Stimulated activated naive CD4-positive, alpha-beta T cell (primary cell): ENCODE results near the gene PIR.

Experiments
- DNase-seq, 6 experiments: peaks; one replicate each; lab custom pipeline; 2025; lab: John Stamatoyannopoulos, UW

Gene PIR

DNA sequence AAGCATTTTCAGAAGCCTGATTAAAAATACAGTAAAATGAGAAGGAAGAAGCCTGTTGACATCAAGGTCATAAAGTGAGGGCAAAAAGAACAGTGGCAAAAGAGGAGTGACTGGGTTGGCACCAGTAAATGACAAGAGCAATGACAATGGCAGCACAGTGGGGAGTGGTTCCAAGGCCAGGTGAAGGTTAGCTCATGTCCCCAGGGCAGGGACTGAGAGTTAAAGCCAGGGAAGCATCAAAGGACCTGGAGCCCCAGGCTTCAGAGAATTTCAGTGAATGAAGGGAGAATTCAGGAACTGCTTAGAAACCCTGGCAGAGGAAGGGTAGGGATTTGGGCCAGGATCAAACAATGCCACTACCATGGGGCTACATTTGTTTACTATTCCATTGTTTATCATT lies 149.0 kb downstream of the PIR start:
- no peak for DNase-seq

DNA sequence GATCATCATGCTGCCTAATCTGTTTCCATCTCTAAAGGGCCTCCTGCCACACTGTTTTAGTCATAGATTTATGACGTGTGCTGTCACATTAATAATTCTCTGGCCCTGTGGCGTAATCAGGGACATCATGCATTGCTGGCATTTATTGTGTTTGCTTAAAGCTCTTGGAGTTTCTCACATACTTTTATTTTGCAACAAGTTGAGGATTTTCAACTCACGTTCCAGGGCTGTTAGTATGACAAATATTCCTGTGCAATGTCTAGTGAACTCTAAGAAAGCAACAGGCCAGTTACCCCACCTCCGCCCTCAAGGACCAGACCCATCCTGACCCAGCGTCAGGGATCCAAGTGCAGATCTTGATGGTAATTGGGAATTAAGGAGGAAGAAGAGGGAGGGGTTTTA lies 150.1 kb downstream of the PIR start:
- DNase-seq, result no peak

DNA sequence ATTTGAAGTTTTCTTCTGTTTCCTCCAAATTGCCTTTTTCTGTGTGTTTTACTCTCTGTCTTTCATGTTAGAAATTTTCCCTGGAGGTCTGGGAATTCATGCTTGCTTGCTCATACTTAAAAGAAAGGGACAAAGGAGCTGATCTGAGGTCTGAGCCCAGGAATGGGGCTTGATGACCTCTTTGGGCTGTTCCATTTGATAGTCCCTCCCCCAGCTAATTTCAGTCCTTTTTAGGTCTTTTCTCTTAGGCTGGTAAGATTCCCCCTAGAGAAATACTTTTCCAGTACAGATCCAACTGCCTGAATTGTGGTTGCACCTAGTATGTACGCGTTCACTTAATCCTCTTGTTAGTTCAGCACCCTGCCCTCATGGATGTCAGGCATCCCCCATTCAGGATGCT lies 152.3 kb downstream of the PIR start:
- no peak for DNase-seq

DNA sequence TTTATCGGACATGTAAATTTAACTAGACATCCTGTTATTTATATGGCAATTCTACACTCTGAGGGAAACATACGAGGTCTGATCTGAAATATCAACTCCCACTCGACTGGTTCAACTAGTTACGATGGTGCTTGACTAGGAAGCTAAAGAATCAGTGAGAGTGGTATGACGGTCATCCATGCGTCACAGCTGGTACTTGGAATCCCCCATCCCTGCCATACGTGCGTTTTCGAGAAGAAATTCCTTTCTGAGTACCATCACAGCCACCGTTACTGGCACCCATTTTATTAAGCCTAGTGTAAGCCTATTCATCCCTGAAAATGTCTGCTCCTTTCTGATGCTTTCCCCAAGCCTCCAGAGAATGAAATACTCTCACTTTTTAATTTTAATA lies 157.1 kb downstream of the PIR start:
- peak in 5 of 6 experiments; percentile 8 to 59 (median 47) for DNase-seq

DNA sequence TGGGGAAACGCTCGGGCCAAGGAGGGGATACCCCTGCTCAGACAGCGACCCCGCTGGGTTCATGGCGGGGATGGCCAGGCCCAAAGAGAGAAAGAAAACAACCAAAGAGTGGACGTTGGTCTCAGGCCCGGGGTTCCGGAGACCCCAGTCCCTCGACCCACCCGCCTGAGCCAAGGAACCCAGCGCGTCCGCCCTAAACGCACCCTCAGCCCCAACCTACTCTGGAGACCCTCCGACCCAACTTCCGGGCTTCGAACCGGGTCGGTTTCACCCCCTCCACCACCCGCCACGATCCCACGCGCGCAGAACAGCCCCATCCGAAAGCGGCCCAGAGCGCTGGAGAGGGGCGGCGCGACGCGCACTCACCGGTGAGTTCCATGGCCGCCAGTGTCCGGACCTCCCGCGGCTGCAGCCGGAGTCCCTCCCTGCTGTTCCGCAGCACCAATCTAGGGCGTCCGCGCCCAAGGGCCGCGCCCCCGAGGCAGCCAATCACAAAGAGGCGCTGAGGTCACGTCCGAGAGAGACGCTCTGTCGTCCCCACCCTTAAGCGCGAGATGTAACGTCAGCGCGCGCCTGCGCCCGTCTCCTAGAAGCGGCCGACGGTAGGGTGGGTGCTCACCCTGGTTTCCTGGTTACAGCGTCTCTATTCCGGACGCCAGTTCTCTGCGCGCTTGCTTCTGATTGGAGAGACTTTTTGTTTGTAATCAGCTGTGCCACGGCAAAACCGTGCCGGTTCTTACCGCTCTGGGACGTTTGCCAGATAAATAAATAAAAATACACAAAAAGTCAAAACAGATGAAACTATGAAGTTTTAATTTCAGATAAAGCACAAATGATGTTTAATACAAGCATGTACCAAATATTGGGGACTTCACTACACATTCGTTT lies 157.8 kb downstream of the PIR start, which contains the start of gene PIGA:
Gene PIGA (minus strand): TSS at position 389 of the 888 bp plus-strand sequence. CDS start 3,593 bp downstream, outside the sequence.
- peak; percentile 76 to 91 (median 88) for DNase-seq
